ENCODE data around the gene FNBP1.

Gene FNBP1

DNA sequence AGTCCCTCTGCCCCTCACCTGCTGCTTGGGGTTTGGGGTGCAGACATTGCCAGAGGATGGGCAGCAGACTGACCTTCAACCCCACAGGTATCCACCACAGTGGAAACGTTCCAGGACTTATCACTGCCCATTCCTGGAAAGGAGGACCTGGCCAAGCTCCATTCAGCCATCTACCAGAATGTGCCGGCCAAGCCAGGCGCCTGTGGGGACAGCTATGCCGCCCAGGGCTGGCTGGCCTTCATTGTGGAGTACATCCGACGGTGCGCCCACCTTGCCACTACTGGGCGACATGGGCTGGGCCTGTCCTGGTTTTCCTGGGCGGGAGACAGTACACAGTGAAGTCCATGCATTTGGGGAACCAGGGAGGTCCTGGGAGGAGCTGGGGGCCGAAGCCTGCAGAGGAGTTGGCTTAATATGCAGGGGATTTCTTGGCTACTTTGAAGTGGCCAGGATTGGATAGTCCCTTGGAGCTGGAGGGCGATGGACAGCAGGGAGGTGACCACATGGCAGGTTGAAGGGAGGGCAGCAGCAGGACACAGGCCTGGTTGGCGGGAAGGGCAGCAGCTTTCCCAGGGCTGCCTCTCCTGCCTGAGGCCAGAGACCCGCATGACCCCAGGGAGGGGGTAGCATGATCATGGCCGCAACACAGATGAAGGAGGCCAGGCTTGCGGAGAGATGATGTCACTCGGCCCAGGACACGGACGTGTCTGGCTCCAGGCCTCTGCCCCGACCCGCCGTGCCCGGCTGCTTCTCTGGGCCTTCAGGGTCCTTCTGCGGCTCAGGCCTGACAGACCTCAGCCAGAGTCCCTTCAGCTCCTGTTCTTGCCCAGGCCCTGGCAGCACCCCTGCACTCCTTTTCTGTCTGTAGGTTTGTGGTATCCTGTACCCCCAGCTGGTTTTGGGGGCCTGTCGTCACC lies 173.1 kb downstream of the FNBP1 start:
- Mint-ChIP-seq H3K4me1 (peaks cover 12% of the 10 kb centered on the region in 2 donors), H3K4me3 (no peak overlapping the region), H3K27ac (peak overlapping the region; percentile 4), H3K36me3 (peaks cover 40 to 62% of the 10 kb centered on the region in 2 donors), H3K9me3 (no peaks in the 10 kb centered on the region), H3K27me3 (no peaks in the 10 kb centered on the region)
- DNase-seq, result no peak
- no peak for ATAC-seq (replicated peaks)

DNA sequence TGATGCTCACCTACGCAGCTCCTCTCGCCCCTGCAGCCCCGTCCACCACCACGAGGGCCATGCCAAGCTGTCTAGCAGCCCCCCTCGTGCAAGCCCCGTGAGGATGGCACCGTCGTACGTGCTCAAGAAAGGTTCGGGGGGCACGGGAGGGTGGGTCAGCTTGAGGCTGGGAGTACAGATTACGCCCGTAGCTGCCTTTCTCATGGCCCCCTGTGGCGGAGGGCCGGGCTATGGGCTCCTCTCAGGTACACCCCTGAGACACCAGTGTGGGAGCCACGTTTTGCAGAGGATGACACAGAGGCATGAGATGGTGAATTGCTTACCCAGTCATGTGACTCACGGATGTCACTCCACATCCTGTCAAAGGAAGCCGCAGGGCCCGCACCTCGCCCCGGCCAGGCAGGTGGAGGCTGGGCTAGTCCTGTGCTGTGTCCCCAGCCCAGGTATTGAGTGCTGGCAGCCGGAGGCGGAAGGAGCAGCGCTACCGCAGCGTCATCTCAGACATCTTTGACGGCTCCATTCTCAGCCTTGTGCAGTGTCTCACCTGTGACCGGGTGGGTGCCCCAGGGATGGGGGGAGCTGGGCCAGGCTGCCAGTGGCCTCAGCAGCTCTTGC lies 174.0 kb downstream of the FNBP1 start:
- ATAC-seq (replicated peaks) (peak; percentile 56 to 80), DNase-seq (no peak)
- peaks cover 12% of the 10 kb centered on the region in 2 donors for H3K4me1 Mint-ChIP-seq
- H3K27me3 Mint-ChIP-seq, result no peaks in the 10 kb centered on the region
- peaks cover 38 to 58% of the 10 kb centered on the region in 2 donors for H3K36me3 Mint-ChIP-seq
- no peak overlapping the region for H3K4me3 Mint-ChIP-seq
- H3K27ac Mint-ChIP-seq, result no peak overlapping the region
- H3K9me3 Mint-ChIP-seq, result no peaks in the 10 kb centered on the region

DNA sequence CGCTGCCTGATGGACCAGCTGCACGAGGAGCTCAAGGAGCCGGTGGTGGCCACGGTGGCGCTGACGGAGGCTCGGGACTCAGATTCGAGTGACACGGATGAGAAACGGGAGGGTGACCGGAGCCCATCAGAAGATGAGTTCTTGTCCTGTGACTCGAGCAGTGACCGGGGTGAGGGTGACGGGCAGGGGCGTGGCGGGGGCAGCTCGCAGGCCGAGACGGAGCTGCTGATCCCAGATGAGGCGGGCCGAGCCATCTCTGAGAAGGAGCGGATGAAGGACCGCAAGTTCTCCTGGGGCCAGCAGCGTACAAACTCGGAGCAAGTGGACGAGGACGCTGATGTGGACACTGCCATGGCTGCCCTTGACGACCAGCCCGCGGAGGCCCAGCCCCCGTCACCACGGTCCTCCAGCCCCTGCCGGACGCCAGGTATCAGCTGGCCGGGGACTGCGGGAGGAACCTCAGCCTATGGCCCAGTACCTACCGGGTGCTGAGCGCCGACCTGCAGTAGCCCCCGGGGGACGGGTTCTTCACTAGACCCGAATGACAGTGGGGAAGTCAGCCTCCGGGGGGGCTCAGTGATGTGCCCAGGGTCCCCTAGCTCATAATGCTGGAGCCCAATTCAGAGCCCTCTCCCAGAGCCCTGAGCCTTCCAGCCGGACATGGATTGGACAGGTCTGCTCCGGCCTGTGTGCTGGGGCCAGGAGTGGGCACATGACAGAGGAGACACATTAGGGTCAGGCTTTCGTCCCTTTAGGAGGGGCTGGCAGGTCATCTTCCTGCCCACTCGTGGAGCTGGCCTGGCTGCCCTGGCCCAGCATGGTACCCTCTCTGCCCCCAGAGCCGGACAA lies 174.7 kb downstream of the FNBP1 start:
- Mint-ChIP-seq H3K27ac (no peak overlapping the region), H3K4me1 (peaks cover 12% of the 10 kb centered on the region in 2 donors), H3K27me3 (no peaks in the 10 kb centered on the region), H3K4me3 (peak overlapping the region in 1 of 2 donors; percentile 29), H3K36me3 (peaks cover 38 to 58% of the 10 kb centered on the region in 2 donors), H3K9me3 (no peaks in the 10 kb centered on the region)
- no peak for ATAC-seq (replicated peaks)
- DNase-seq, result no peak

DNA sequence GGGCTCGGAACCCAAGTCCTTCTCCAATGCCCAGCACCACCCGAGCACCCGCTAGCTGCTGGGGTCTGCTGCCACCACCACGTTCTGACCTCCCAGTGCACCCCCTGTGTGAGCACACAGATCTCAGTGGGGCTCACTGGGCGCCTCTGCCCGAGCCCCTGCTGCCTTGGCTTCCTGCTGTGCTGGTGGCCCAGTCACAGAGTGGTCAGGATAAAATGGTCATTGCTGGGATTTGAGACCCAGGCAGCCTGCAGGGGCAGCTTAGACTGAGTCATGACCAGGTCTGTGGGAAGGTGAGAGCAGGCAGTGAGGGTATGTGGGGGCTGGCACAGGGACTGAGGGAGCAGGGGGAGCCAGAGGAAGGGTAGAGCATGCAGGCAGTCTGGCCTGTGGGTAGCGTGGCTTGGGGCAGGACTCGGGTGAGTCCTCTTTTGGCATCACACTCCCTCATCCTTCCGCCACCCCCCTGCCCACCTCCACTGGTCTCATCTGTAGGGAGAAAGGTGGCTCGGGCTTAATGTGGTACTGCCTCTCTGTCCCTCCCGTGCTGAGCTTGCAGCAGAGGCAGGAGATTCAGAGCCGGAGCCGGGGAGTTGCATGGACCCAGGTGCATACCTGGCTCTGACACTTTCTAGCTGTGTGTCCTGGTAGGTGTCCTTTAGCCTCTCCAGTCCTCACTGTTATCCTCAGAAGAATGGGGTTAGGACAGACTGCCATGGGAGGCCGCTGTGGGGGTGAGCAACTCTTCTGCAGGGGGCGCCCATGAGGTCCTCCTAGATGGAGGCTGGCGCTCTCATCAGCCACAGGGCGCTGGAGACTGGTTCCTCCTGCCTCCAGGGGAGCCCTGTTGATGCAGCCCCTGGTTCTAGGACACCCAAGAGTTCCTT lies 175.6 kb downstream of the FNBP1 start:
- H3K4me3 Mint-ChIP-seq, result peak overlapping the region in 1 of 2 donors; percentile 29

DNA sequence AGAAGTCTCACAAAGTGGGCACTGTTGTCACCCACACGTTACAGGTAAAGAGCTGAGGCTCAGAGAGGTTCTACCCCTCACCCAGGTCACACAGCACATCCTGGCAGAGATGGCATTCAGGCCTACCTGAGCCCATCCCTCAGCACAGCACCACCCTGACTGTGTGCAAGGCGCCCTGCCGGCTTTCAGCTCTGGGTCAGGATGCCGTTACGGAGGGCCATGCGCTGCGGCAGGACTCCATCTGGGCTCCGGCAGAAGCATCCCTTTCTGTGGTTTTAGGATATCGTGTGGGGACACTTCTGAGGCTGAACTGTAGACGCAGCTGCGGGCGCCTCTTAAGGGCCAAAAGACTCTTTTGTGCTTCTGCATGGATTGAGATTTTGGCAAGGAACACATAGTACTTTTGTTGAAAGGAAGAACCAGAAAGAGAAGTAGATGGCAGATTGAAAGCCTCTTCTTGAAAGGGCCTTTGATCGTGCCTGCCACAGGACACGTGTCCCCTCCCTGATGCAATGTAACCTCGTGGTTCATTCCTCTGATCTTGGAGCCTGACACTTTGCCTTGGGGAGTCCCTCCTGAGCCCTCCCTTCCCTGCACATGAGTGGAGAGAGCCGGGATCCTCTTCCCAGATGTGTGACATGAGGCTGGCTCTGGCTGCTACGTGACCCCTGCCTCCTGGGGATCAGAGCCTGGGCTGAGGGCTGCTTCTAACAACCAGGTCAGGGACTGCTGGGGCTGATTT lies 176.4 kb downstream of the FNBP1 start:
- Mint-ChIP-seq H3K4me1 (peaks cover 12% of the 10 kb centered on the region in 2 donors), H3K9me3 (no peaks in the 10 kb centered on the region), H3K4me3 (no peak overlapping the region), H3K36me3 (peaks cover 42 to 65% of the 10 kb centered on the region in 2 donors), H3K27ac (peak overlapping the region; percentile 22), H3K27me3 (no peaks in the 10 kb centered on the region)
- ATAC-seq (replicated peaks) (no peak), DNase-seq (no peak)

More for the DNA sequence above, 175.6 kb downstream of the FNBP1 start:
- no peaks in the 10 kb centered on the region for H3K9me3 Mint-ChIP-seq
- no peak for DNase-seq
- no peak for ATAC-seq (replicated peaks)
- peaks cover 39 to 60% of the 10 kb centered on the region in 2 donors for H3K36me3 Mint-ChIP-seq
- H3K27ac Mint-ChIP-seq, result no peak overlapping the region
- no peaks in the 10 kb centered on the region for H3K27me3 Mint-ChIP-seq
- peaks cover 12% of the 10 kb centered on the region in 2 donors for H3K4me1 Mint-ChIP-seq

DNA sequence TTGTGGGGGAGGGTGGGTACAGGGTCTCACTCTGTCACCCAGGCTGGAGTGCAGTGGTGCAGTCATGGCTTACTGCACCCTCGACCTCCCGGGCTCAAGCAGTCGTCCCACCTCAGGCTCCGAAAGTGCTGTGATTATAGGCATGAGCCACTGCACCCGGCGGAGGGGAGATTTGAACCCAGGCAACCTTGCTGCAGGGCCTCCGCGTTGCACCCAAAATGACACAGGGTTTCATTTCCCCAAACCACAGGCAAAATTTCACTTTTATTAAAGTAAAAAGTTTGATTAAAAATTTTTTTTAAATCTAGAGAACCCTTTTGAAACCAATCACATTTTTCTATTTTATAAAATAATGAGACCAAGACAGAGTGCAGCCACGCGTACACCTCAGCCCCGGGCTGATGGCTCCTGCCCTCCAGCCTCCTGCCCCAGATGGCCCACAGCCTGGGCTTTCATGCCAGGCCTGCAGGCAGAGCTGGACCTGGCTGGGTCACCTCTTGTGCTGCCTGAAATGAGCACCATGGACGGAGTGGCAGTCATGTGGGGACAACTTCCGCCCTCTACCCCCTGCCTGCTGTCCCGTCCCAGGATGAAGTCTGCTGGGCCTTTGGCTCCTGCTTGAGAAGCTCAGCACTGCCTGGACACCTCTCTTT lies 177.2 kb downstream of the FNBP1 start:
- H3K4me1 Mint-ChIP-seq, result peaks cover 11 to 12% of the 10 kb centered on the region in 2 donors
- peaks cover 42 to 65% of the 10 kb centered on the region in 2 donors for H3K36me3 Mint-ChIP-seq
- H3K9me3 Mint-ChIP-seq, result no peaks in the 10 kb centered on the region
- no peak for ATAC-seq (replicated peaks)
- no peak overlapping the region for H3K4me3 Mint-ChIP-seq
- no peaks in the 10 kb centered on the region for H3K27me3 Mint-ChIP-seq
- peak overlapping the region; percentile 22 for H3K27ac Mint-ChIP-seq
- no peak for DNase-seq

DNA sequence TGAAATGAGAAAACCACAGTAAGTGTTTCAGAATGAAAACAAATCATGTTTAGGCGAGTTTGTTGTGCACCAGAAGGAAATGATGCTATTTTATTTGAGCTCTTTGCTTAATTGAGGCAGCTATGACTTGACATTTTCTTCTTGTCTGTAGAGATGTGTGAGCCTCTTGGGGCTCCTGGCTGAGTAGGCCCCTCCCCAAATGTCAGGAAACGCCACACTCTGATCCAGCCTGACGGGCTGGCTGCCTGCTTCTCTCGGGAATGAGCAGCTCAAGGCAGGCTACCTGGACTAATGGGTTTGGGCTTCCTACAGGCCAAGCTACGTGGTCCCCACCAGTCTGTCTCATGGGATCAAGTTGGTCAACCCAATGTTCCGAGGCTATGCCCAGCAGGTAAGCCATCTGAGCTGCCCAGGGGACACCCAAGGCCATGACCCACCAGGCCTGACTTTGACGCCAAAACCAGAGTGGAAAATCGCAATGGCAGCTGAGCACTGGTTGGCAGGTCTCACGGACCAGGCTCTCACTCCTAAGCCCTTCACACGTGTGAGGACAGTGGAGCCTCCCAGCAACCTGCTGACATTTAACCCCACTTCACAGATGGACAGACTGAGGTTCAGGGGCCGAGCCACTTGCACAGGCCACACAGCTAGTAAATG lies 177.9 kb downstream of the FNBP1 start:
- no peak for ATAC-seq (replicated peaks)
- peaks cover 45 to 65% of the 10 kb centered on the region in 2 donors for H3K36me3 Mint-ChIP-seq
- peaks cover 11 to 12% of the 10 kb centered on the region in 2 donors for H3K4me1 Mint-ChIP-seq
- no peaks in the 10 kb centered on the region for H3K9me3 Mint-ChIP-seq
- no peak for DNase-seq
- H3K27me3 Mint-ChIP-seq, result no peaks in the 10 kb centered on the region
- no peak overlapping the region for H3K4me3 Mint-ChIP-seq
- no peak overlapping the region for H3K27ac Mint-ChIP-seq

DNA sequence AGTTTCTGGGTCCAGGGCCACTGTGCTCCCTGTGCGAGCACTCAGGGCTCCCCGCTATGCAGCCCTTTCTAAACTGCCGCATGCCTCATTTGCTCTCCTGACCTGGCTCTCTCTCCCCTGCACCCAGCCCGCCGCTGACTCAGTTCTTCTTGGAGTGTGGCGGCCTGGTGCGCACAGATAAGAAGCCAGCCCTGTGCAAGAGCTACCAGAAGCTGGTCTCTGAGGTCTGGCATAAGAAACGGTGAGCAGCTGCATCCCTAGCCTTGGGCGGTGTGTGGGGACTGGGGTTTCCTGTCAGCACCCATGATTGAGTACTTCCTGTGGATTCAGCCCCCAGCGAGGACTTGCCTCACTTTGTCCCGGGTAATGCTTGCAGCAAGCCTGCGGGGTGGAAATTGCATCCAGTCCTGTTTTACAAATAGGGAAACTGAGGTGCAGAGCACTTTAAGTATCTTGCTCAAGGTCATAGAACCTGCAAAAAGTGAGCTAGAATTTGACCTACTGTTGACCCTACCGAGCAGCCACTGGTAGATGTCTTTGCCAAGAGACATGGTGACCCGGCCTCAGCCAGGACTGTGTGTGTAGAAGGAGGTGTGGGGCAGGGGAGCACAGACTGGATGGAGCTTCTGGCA lies 179.8 kb downstream of the FNBP1 start:
- ATAC-seq (replicated peaks) (no peak), DNase-seq (no peak)
- Mint-ChIP-seq H3K27me3 (no peaks in the 10 kb centered on the region), H3K36me3 (peaks cover 47 to 59% of the 10 kb centered on the region in 2 donors), H3K9me3 (no peaks in the 10 kb centered on the region), H3K27ac (peak overlapping the region; percentile 63), H3K4me3 (no peak overlapping the region), H3K4me1 (peaks cover 5 to 12% of the 10 kb centered on the region in 2 donors)

DNA sequence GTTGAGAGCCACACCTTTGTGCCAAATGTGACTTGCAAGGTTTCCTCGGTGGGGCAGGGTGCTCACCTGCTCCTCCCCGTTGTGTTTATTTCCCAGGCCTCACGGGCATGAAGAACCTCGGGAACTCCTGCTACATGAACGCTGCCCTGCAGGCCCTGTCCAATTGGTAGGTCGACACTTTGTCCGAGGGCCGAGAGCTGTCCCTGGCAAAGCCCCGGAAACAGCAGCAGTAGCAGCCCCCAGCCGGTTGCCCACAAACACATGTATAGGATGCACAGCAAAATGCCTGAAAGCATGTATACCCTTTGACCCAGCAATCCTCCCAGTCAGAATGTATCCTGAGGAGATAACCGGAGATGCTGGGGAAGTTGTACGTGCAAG lies 181.6 kb downstream of the FNBP1 start:
- no peaks in the 10 kb centered on the region for H3K9me3 Mint-ChIP-seq
- H3K27ac Mint-ChIP-seq, result no peak overlapping the region
- peaks cover 1 to 7% of the 10 kb centered on the region in 2 donors for H3K4me1 Mint-ChIP-seq
- DNase-seq (no peak), ATAC-seq (replicated peaks) (no peak)
- peaks cover 44 to 59% of the 10 kb centered on the region in 2 donors for H3K36me3 Mint-ChIP-seq
- no peaks in the 10 kb centered on the region for H3K27me3 Mint-ChIP-seq
- no peak overlapping the region for H3K4me3 Mint-ChIP-seq

DNA sequence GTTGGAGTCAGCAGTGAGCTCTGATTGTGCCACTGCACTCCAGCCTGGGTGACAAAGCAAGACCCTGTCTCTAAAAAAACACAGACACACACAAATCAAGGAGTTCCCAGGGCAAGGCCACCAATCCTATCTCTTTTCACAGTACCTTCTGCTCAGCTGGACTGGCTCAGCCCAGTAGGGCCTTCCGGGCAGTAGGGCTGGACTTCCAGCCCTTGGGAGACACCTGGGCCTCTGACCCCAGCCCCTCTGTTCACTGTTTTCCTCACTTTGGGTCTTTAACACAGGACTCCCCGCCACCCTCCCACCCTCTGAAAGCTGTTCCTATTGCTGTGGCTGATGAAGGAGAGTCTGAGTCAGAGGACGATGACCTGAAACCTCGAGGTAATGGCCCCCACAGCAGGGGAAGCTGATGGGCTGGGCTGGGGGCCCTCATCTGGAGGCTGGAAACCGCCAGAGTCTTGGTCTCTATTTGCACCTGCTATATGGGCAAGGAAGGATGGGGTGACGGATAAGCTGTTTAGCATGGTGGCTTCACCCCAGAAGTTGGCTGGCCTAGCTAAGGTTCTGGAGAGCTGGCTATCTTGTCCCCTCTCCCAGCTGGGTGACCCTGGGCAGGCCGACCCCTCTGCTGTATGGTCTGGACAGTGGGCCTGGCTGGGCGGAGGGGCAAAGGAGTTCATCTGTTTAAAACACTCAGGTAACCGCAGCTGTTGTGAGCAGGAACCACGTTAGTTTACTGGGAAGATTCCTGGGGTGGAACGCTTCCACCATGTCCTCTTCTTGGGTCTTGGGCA lies 182.1 kb downstream of the FNBP1 start:
- Mint-ChIP-seq H3K4me1 (peaks cover 0 to 7% of the 10 kb centered on the region in 2 donors), H3K9me3 (no peaks in the 10 kb centered on the region), H3K36me3 (peaks cover 47 to 60% of the 10 kb centered on the region in 2 donors), H3K4me3 (no peak overlapping the region), H3K27me3 (no peaks in the 10 kb centered on the region), H3K27ac (no peak overlapping the region)
- ATAC-seq (replicated peaks) (no peak), DNase-seq (no peak)

DNA sequence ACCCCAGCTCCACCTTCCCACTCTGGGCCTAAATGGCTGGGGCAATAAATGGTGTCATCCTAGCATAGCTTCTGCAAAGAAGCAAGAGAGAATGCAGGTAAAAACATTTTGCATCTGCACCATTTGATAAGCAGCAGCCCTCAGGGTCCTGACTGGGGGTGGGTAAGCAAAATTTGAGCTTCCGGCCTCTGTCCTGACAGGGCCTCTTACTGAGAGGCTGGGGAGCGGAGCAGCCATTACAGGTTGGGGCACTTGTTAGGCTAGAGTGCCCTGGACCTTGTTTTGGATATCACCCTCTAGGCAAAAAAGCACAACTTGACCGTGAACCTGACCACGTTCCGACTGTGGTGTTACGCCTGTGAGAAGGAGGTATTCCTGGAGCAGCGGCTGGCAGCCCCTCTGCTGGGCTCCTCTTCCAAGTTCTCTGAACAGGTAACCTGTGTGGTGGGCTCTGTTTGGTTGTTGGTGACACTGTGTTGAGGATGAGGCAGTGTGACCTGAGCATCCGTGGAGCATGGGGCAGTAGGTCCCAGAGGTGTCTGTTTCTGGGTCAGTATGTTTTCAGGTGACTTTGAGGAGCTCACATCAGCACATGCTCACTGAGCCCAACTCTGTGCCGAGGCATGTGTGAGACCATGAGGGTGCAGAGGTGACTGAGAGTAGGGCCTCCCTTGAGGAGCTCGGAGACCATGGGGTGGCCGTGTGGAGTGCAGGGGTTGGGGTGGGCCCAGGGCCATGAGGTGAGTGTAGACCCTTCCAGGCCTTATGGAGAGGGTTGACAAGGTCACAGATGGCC lies 184.6 kb downstream of the FNBP1 start:
- no peaks in the 10 kb centered on the region for H3K4me1 Mint-ChIP-seq
- H3K9me3 Mint-ChIP-seq, result no peaks in the 10 kb centered on the region
- ATAC-seq (replicated peaks) (no peak), DNase-seq (no peak)
- H3K36me3 Mint-ChIP-seq, result peaks cover 55 to 67% of the 10 kb centered on the region in 2 donors
- no peak overlapping the region for H3K27ac Mint-ChIP-seq
- no peaks in the 10 kb centered on the region for H3K27me3 Mint-ChIP-seq
- H3K4me3 Mint-ChIP-seq, result no peak overlapping the region
